Measurements from ENCODE around the gene NTM.

DNA sequence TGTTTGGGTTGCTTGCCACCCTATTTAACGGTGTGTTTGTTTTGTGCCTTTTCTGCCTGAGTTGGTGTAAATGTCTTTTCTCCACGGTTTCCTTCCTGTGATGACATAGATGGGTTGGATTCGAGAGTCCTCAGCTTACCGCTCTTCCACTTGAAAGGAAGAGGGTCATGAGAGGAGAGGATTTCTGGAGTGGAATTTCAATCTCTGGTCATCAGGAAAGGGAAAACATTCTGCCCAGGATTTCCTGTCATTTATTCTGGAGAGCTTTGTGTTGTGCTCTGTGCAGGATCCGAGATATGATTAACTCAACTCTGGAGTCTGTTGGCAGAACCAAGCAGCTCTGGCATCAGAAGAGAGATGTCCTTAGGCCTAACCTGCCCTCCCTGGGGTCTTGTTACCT is 605.2 kb downstream of the NTM start:
- TF ChIP-seq POLR2AphosphoS5 (IDR thresholded peaks at IDR 0.05; ENCODE audit: low read depth, low read length) (no peak), POLR2A (IDR thresholded peaks at IDR 0.05; ENCODE audit: low read depth, low read length) (no peak), TAF1 (IDR thresholded peaks at IDR 0.05; ENCODE audit: borderline replicate concordance, low read depth, low read length) (no peak)

Measured in GM12892 (cell line).